Stimulated activated CD4-positive, alpha-beta T cell treated with anti-CD3 and anti-CD28 coated beads, Interleukin-4, amount 100 ng/mL, for 48 hours (primary cell): ENCODE results near the gene TMCO4.
A peak's percentile ranks its signal among the peaks of the same experiment; 100 is the strongest.

Experiments
- DNase-seq, 2 donors: peaks; one replicate each; pipeline ENCODE4 v3.0.0-alpha.2; 2020; ENCODE audit warnings: low read depth in 2 of 2

The TMCO4 gene

GRCh38 chr1:19717467-19717866, 82.2 kb downstream of the TMCO4 start:
- no peak for DNase-seq

GRCh38 chr1:19715334-19716203, 84.1 kb downstream of the TMCO4 start:
- peak; percentile 89 for DNase-seq

- DNase-seq: no peak
Observed at GRCh38 chr1:19712928-19713327, 86.8 kb downstream of the TMCO4 start.

- DNase-seq: peak; percentile 6 to 36
Observed at GRCh38 chr1:19710825-19711611, 88.7 kb downstream of the TMCO4 start.

GRCh38 chr1:19709260-19709793, 90.4 kb downstream of the TMCO4 start:
- no peak for DNase-seq

- DNase-seq: no peak
Observed at GRCh38 chr1:19708567-19709110, 91.1 kb downstream of the TMCO4 start.

- no peak for DNase-seq
Observed at GRCh38 chr1:19706136-19706535, 93.6 kb downstream of the TMCO4 start.

- DNase-seq: no peak
Observed at GRCh38 chr1:19705464-19705863, 94.3 kb downstream of the TMCO4 start.

GRCh38 chr1:19704247-19705113, 95.2 kb downstream of the TMCO4 start:
- peak; percentile 44 to 54 for DNase-seq

GRCh38 chr1:19703280-19703679, 96.4 kb downstream of the TMCO4 start:
- no peak for DNase-seq

GRCh38 chr1:19700079-19700777, 99.5 kb downstream of the TMCO4 start:
- DNase-seq: no peak

- no peak for DNase-seq
Observed at GRCh38 chr1:19698181-19698580, 101.5 kb downstream of the TMCO4 start.

GRCh38 chr1:19696820-19697219, 102.9 kb downstream of the TMCO4 start:
- DNase-seq: no peak

GRCh38 chr1:19695772-19696171, 103.9 kb downstream of the TMCO4 start:
- no peak for DNase-seq

GRCh38 chr1:19694298-19694697, 105.4 kb downstream of the TMCO4 start:
- no peak for DNase-seq

- DNase-seq: no peak
Observed at GRCh38 chr1:19690342-19690741, 109.4 kb downstream of the TMCO4 start.

GRCh38 chr1:19689856-19690255, 109.9 kb downstream of the TMCO4 start:
- DNase-seq: no peak

- no peak for DNase-seq
Observed at GRCh38 chr1:19689085-19689757, 110.5 kb downstream of the TMCO4 start.

- no peak for DNase-seq
Observed at GRCh38 chr1:19688041-19688842, 111.5 kb downstream of the TMCO4 start.
